Smooth muscle cell of the pulmonary artery (primary cell): ENCODE measurements around the gene SPTLC2. TPM values are rescaled to one million over a fixed set of nuclear protein-coding genes. Genes with fewer than 3 reads are reported as not detected.

ENCODE experiments used
- total RNA-seq: library from RNA; depleted of rRNA; stranded (reverse); fragments of >200 nt; gene quantifications from 2 replicates; pipeline ENCODE4 v1.2.3, GENCODE V29; 2014

The SPTLC2 gene, protein sequence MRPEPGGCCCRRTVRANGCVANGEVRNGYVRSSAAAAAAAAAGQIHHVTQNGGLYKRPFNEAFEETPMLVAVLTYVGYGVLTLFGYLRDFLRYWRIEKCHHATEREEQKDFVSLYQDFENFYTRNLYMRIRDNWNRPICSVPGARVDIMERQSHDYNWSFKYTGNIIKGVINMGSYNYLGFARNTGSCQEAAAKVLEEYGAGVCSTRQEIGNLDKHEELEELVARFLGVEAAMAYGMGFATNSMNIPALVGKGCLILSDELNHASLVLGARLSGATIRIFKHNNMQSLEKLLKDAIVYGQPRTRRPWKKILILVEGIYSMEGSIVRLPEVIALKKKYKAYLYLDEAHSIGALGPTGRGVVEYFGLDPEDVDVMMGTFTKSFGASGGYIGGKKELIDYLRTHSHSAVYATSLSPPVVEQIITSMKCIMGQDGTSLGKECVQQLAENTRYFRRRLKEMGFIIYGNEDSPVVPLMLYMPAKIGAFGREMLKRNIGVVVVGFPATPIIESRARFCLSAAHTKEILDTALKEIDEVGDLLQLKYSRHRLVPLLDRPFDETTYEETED
- 32.5 and 33.6 TPM in 2 replicates for total RNA-seq

DNA sequence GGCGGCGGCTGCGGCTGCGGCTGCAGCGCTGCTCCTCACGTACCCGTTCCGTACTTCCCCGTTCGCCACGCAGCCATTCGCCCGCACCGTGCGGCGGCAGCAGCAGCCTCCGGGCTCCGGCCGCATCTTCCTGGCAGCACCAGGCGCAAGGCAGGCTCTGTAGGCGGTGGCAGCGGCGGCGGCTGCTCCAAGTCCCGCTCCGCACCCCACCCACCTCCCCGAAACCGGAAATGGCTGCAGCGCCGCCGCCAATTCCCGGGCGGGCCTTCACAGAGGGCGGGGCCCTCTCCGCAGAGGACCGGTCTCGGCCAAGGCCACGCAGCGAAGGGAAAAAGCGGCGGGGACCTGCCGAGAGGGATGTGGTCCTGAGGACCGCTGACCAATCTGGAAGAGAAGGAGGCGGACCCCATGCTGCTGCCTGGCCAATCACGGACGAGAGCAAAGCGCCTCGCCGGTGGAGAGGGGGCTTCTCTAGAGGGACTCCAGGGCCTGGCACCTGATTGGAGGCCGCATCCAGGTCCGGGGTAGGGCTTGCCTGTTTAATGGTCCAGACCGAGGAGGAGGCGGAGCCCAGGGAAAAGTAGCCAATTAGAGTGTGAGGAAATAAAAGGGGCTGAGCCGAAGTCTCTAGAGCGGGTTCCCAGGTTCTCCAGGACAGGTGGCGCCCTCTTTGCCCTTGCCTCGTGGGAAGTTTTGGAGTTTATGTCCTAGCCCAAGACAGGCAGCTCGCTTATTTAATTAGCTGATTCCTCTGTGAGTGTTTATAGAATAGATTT is at the start of gene SPTLC2:
TSS of gene SPTLC2 (minus strand) at position 184 of the 776 bp plus-strand sequence. CDS start at position 126, 58 bp downstream.

DNA sequence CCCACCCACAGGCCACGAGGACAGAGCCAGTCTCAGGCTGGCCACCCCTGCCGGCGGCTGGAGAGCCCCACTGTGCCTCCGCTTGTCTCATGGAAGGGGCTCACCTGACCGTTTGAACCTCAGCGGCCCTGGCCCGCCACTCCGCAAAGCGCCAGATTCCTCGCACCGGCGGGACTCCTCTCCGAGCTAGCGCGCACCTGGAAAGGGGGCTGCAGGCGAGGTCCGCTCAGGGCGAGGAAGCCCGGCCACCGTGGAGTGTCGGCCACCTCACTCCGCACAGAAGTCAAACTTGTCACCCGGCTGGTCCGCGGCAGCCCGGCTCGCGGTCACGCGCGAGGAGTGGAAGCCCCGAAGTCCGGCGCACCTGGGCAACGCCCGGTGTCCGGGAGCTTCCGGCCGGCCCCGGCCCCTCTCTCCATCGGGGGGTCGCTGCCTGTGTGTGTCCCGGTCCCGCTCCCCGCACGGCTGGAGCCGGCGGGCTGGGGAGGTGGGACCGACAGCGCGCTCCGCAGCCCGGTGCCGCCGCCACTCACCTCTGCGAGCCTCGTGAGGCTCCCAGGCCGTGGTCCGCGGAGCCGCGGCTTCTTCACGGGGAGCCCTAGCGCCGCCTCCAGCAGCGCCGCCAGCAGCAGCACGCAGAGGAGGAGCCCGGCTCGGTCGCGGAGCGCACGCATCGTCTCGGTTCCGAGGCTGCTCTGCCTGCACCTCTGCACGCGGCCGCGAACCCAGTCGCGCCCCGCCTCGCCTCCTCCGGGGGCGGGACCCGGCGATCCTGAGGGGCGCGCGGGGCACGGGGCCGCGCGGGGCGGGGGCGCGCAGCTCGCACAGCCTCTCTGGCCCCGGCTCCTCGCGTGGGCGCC is 118.1 kb downstream of the SPTLC2 start, which contains the start of gene ISM2:
TSS of gene ISM2 (minus strand) at position 697 of the 860 bp plus-strand sequence. CDS start at position 674, 23 bp downstream.

DNA sequence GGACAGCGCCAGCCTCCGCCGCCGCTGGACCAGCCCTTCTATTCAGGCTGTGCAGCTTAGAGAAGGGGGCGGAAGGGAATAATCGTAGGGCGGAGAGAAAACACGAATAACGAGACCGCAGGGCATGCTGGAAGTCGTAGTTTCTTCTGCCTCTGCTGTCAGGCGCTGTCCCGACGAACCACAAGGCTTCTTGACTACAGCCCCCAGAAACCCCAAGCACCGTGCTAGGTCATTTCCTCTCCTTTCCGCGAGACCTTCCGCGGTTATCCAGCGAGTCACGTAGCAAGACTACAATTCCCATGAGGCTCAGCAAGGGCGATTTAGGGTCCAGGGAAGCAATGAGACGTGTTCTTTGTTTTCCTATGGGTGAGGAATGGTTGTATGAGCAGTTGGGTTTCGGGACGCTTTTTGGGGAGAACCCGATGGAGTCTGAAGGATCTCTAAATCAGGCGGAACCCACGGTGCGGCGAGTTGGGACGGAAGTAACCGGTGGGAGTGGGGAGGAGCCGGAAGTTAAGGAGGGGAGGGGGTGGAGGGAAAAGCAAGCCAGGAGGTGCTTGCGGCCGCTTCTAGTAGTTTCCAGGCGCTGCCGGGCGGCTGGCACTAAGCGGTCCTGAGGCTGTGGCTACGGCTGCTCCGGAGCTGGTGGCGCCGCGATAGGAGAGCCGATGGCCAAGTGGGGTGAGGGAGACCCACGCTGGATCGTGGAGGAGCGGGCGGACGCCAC is 158.8 kb downstream of the SPTLC2 start, which contains the start of the genes AHSA1 and VIPAS39:
TSS of gene AHSA1 (plus strand) at position 572 of the 727 bp plus-strand sequence. CDS start at position 669, 97 bp downstream.
TSS of gene VIPAS39 (minus strand) at position 80 of the 727 bp plus-strand sequence. CDS start 3,499 bp downstream, outside the sequence.

Other genes starting within 250 kb of the SPTLC2 start
- 11.9 and 14.8 TPM in 2 replicates for gene TMED8, start 239.5 kb downstream of the SPTLC2 start, total RNA-seq
- gene SAMD15, start 239.3 kb downstream of the SPTLC2 start, total RNA-seq = 1.4 and 1.7 TPM in 2 replicates
- gene NOXRED1, start 193.1 kb downstream of the SPTLC2 start, total RNA-seq = 0.33 and 0.40 TPM in 2 replicates
- gene VIPAS39, start 159.0 kb downstream of the SPTLC2 start, total RNA-seq = 24.9 and 26.6 TPM in 2 replicates
- 86.5 and 101 TPM in 2 replicates for gene AHSA1, start 158.5 kb downstream of the SPTLC2 start, total RNA-seq
- 0.52 and 3.2 TPM in 2 replicates for gene ISM2, start 117.8 kb downstream of the SPTLC2 start, total RNA-seq
- gene ALKBH1, start 91.4 kb upstream of the SPTLC2 start, total RNA-seq = 8.0 and 8.5 TPM in 2 replicates
- gene SLIRP, start 91.5 kb upstream of the SPTLC2 start, total RNA-seq = 94.4 and 96.2 TPM in 2 replicates
- 31.3 and 41.9 TPM in 2 replicates for gene SNW1, start 144.5 kb upstream of the SPTLC2 start, total RNA-seq
- gene ADCK1, start 183.5 kb upstream of the SPTLC2 start, total RNA-seq = 4.5 and 6.2 TPM in 2 replicates